ENCODE measurements around the gene TMC1.

DNA sequence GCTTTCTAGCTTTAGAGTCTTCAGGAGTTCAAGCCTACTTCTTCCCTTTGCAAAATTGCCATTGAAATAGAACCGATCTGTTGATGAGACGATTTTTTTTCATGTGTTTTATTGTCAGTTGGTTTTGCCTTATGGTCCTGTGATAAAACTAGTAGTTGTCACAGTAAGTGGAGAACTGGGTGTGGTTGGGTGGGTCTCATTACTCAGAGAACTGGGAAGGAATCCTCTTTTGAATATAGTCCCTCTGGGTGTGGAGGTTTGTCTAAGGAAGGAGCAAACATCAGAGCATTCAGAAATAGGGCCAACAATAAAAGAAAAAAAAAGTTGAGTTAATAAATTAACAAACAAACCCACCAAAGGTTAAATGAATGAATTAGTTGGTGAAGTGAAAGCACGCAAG is 362.5 kb downstream of the TMC1 start:
- TF ChIP-seq RNF2 (IDR thresholded peaks at IDR 0.05; ENCODE audit: borderline replicate concordance, low read depth) (no peak), POLR2A (IDR thresholded peaks at IDR 0.05; ENCODE audit: low read length) (no peak), GATA3 (IDR thresholded peaks at IDR 0.05; ENCODE audit: borderline replicate concordance) (no peak), JUNB (IDR thresholded peaks at IDR 0.05) (no peak), EHMT2 (IDR thresholded peaks at IDR 0.05; ENCODE audit: low read depth) (no peak), MAFK (IDR thresholded peaks at IDR 0.05; ENCODE audit: partially characterized antibody) (no peak)
- TF ChIP-seq, protein P1, sequence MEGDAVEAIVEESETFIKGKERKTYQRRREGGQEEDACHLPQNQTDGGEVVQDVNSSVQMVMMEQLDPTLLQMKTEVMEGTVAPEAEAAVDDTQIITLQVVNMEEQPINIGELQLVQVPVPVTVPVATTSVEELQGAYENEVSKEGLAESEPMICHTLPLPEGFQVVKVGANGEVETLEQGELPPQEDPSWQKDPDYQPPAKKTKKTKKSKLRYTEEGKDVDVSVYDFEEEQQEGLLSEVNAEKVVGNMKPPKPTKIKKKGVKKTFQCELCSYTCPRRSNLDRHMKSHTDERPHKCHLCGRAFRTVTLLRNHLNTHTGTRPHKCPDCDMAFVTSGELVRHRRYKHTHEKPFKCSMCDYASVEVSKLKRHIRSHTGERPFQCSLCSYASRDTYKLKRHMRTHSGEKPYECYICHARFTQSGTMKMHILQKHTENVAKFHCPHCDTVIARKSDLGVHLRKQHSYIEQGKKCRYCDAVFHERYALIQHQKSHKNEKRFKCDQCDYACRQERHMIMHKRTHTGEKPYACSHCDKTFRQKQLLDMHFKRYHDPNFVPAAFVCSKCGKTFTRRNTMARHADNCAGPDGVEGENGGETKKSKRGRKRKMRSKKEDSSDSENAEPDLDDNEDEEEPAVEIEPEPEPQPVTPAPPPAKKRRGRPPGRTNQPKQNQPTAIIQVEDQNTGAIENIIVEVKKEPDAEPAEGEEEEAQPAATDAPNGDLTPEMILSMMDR (IDR thresholded peaks at IDR 0.05) = no peak
- TF ChIP-seq, protein P2, sequence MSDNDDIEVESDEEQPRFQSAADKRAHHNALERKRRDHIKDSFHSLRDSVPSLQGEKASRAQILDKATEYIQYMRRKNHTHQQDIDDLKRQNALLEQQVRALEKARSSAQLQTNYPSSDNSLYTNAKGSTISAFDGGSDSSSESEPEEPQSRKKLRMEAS (IDR thresholded peaks at IDR 0.05) = no peak
- TF ChIP-seq, protein P3, sequence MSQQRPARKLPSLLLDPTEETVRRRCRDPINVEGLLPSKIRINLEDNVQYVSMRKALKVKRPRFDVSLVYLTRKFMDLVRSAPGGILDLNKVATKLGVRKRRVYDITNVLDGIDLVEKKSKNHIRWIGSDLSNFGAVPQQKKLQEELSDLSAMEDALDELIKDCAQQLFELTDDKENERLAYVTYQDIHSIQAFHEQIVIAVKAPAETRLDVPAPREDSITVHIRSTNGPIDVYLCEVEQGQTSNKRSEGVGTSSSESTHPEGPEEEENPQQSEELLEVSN (IDR thresholded peaks at IDR 0.05; ENCODE audit: borderline replicate concordance, low read depth) = no peak
- TF ChIP-seq, protein P4, sequence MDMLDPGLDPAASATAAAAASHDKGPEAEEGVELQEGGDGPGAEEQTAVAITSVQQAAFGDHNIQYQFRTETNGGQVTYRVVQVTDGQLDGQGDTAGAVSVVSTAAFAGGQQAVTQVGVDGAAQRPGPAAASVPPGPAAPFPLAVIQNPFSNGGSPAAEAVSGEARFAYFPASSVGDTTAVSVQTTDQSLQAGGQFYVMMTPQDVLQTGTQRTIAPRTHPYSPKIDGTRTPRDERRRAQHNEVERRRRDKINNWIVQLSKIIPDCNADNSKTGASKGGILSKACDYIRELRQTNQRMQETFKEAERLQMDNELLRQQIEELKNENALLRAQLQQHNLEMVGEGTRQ (IDR thresholded peaks at IDR 0.05) = no peak
- TF ChIP-seq, protein P5, sequence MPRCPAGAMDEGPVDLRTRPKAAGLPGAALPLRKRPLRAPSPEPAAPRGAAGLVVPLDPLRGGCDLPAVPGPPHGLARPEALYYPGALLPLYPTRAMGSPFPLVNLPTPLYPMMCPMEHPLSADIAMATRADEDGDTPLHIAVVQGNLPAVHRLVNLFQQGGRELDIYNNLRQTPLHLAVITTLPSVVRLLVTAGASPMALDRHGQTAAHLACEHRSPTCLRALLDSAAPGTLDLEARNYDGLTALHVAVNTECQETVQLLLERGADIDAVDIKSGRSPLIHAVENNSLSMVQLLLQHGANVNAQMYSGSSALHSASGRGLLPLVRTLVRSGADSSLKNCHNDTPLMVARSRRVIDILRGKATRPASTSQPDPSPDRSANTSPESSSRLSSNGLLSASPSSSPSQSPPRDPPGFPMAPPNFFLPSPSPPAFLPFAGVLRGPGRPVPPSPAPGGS (IDR thresholded peaks at IDR 0.05) = no peak

Data from A549 (cell line).